IMR-90 (cell line): ENCODE data around the gene CEP170B.

Experiments used
- CEBPB ChIP-seq: IDR thresholded peaks from 2 replicates; pipeline ENCODE4 v1.6.1; 2012; ENCODE audit warnings: low read depth, low read length, improper control_type of control experiment
- POLR2A ChIP-seq: IDR thresholded peaks from 2 replicates; pipeline ENCODE4 v1.6.1; 2012; ENCODE audit warnings: mild to moderate bottlenecking, low read depth, low read length
- TF ChIP-seq, protein P1 (sequence below): conservative IDR thresholded peaks from 2 replicates; pipeline ENCODE4 v1.5.1; 2012; ENCODE audit warnings: mild to moderate bottlenecking, low read depth, low read length, improper control_type of control experiment

DNA sequence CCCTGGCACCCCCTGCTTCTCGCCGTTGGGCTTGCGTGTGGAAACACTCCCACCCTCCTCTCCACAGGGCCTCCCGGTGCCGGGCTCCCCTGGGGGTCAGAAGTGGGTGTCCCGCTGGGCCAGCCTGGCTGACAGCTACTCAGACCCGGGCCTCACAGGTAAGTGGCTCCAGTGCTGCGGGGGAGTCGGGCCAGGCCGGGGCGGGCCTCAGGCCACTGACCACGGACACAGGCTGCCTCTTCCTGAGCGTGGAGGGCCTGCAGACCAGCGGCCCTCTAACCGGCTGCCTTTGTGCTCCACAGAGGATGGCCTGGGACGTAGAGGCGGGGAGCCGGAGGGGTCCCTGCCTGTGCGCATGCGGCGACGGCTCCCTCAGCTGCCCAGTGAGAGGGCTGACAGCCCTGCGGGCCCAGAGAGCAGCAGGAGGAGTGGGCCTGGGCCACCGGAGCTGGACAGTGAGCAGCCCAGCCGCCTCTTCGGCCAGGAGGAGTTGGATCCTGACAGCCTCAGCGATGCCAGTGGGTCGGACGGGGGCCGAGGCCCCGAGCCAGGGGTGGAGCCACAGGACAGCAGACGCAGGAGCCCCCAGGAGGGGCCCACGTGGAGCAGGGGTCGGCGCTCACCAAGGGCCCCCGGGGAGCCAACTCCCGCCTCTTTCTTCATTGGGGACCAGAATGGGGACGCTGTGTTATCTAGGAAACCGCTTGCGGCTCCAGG lies 21.1 kb downstream of the CEP170B start:
- TF ChIP-seq, protein P1, sequence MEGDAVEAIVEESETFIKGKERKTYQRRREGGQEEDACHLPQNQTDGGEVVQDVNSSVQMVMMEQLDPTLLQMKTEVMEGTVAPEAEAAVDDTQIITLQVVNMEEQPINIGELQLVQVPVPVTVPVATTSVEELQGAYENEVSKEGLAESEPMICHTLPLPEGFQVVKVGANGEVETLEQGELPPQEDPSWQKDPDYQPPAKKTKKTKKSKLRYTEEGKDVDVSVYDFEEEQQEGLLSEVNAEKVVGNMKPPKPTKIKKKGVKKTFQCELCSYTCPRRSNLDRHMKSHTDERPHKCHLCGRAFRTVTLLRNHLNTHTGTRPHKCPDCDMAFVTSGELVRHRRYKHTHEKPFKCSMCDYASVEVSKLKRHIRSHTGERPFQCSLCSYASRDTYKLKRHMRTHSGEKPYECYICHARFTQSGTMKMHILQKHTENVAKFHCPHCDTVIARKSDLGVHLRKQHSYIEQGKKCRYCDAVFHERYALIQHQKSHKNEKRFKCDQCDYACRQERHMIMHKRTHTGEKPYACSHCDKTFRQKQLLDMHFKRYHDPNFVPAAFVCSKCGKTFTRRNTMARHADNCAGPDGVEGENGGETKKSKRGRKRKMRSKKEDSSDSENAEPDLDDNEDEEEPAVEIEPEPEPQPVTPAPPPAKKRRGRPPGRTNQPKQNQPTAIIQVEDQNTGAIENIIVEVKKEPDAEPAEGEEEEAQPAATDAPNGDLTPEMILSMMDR: no peak
- TF ChIP-seq POLR2A (no peak), CEBPB (no peak)
